Urinary bladder (tissue), 4 donors: ENCODE data around the gene CD151. TPM values are rescaled to one million over a fixed set of nuclear protein-coding genes. Genes with fewer than 3 reads are reported as not detected.

ENCODE experiments used
- DNase-seq: peaks from one replicate; pipeline ENCODE4 v3.0.0-alpha.2; 2015; ENCODE audit errors: extremely low spot score
- H3K27ac ChIP-seq: one replicate; pipeline ENCODE4 v1.5.1; 2013; ENCODE audit warnings: low read depth, mild to moderate bottlenecking, moderate library complexity
- H3K36me3 ChIP-seq: one replicate; pipeline ENCODE4 v1.6.1; 2013; ENCODE audit warnings: mild to moderate bottlenecking, moderate library complexity; ENCODE audit not compliant: insufficient read depth
- H3K4me1 ChIP-seq: one replicate; pipeline ENCODE4 v1.6.1; 2013; ENCODE audit warnings: mild to moderate bottlenecking, moderate library complexity; ENCODE audit not compliant: insufficient read depth
- H3K4me3 ChIP-seq: one replicate; pipeline ENCODE4 v1.5.1; 2013; ENCODE audit warnings: low read depth, low read length
- whole genome bisulfite sequencing: extraction: QIAGEN DNeasy Blood & Tissue Kit; methylation state at CpG from one replicate; pipeline ENCODE4 v1.1.7; 2013; 5-methylcytosine and 5-hydroxymethylcytosine counted together
- polyA plus RNA-seq: library from polyadenylated mRNA; stranded (reverse); fragments of 200-250 nt; gene quantifications from one replicate; pipeline ENCODE4 v1.2.3, GENCODE V29; 2013
- total RNA-seq: library from RNA; depleted of rRNA; stranded (reverse); fragments of >200 nt; gene quantifications from one replicate; pipeline ENCODE4 v1.2.3, GENCODE V29; 2014
- donor health status: healthy with polysubstance abuse.
- donor health status: healthy.

The CD151 gene
- total and polyA plus RNA-seq, 2 donors: 115 to 692 TPM

DNA sequence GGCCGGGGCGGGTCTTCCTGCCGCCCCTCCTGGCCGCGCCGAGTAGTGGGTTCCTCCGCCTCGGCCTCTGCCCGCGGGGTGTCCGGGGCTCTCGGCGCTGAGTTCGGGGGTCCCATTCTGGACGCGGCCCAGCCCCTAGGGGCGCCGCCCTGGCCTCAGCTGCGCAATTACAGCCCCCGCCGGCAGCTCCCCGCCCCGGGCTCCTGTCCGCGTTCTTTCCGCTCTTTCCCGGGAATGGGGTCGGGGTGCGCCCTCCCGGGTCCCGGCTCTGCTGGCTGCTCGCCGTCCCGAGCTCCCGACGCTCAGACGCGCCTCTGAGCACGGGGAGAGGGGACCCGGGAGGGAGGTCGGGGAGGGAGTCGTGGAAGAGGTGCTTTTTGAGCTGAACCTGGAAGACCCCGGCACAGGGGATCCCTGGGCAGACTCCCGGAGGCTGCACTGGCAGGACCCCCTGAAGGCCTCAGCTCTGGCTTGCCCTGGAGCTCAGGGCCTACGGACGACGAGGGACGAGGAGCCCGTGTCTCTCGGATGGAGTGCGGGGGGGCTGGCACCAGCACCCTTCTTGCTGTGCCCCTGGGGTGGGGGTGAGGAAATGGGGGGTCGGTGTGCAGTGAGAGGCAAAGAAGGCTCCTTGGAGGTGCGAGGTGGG, 10.5 kb downstream of the CD151 start:
- peak overlapping the region; percentile 89 for H3K4me3 ChIP-seq
- DNase-seq: no peak
- no peaks in the 10 kb centered on the region for H3K36me3 ChIP-seq
- H3K4me1 ChIP-seq: no peaks in the 10 kb centered on the region
- WGBS: under 1% methylated on average over 53 of the region's 53 CpGs
- H3K27ac ChIP-seq: peak overlapping the region; percentile 81

DNA sequence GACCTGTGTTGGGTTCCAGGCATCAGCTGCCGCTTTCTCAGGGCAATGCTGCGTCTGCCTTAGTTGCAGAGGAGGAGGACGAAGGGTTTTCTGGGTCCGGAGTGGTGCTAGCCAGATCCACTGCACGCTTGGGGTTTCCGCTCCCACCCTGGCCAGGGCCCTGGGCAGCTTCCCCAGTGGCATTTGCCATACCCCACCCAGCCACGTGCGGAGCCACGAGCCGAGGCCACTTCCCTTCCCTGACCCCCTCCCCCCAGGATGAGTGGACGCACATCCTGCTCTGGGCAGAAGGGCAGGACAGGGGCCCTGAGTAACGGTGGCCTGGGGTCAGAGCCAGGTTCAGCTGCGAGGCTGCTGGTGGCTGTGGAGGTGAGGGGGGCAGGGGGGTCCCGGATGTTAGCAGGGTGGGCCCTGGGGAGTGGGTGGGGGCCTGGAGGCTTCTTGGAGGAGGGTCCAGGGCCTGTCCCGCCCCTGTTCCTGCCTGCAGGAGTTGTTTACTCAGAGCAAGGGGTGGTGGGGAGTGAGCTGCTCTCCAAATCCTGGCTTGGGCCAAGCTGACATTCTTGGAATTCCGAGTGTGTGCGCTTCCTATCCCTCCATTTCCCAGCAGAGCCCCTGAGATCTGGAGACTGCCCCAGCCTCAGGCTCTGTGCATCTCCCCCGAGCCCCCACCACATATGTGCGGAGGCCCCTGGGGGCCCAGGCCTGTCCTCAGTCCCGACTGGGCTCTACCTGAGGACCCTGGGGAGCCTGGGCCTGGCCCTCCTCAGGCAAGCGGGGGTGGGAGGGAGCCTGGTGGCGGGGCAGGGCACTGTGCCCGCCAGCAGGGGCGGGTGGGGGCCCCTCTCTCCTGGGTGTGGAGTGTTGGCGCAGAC, 11.3 kb downstream of the CD151 start:
- no peak for DNase-seq
- no peaks in the 10 kb centered on the region for H3K4me1 ChIP-seq
- H3K27ac ChIP-seq: peak overlapping the region; percentile 81
- peak overlapping the region; percentile 89 for H3K4me3 ChIP-seq
- WGBS: 3% methylated on average over 25 of the region's 25 CpGs
- H3K36me3 ChIP-seq: no peaks in the 10 kb centered on the region

DNA sequence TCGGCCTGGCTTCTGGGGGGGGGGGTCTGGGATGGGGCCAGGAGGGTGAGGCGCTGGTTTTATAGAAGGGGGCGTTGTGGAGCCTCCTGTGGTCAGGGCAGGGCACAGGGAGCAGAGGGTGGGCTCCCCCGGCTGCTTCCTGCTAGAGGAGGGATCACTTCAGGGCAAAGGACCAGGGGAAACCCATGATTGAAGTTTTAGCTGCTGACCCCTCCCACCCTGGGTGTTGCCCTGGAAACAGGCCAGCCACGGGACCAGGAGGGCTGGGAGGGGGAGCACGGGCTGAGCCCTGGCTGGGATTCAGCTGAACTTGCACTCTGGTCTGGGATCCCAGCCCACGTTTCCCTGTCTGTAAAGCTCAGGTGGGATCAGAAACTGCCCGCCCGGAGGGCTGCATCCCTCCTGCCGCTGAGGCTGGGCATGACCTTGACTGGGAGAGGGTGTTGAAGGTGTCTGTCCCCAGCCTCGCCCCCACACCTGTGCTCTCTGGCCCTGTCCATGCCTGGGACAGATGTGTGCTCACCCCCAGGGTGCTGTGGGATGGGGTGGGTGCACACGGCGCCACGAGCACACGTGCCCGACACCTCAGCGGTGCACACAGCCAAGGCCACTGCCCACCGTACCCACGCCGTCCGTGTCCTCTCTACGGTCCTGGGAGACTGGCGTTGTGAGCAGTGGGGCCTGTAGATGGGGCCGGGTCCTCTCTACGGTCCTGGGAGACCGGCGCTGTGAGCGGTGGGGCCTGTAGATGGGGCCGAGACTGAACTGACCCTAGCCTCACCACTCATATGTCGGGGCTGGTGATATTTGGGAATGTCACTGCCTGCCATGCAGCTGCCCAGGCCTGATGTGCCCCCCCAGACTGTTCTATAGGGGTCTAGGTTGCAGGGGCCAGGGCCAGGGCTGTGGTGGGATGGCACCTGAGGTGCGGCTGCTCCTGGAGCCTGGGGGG, 12.2 kb downstream of the CD151 start:
- no peaks in the 10 kb centered on the region for H3K4me1 ChIP-seq
- H3K4me3 ChIP-seq: peak overlapping the region; percentile 89
- DNase-seq: peak; percentile 78
- H3K27ac ChIP-seq: peak overlapping the region; percentile 81
- WGBS: 24% methylated on average over 31 of the region's 31 CpGs
- no peaks in the 10 kb centered on the region for H3K36me3 ChIP-seq

DNA sequence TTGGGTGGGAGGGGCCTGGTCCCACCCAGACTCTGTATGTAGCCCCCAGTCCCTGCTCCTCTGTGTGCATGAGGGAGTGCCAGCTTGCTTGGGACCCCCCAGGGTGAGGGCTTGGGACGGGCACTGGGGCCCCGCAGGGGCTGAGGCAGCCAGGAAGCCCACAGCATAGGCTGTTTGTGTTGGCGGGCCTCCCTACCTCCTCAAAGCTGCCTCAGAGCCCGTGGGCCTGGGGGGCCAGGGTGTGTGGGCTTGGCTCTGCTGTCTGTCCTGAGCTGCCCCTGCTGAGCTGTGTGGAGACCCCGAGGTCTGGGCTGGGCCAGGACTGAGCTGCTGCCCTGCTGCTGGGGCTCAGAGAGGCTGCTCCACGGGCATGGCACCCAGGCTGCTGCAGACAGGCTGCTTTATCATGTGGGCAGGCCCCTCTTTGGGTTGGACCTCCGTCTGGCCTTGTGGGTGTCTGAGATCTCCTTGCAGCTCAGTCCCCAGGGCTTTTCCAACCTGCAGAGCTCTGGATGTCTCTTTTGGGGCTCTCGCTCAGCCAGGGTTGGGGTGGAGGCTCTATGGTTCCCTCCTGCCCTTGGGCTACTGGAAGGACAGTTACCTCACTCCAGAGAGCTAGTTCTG, 13.2 kb downstream of the CD151 start:
- DNase-seq: no peak
- H3K27ac ChIP-seq: no peak overlapping the region
- WGBS: 60% methylated on average over 8 of the region's 8 CpGs
- H3K4me1 ChIP-seq: no peaks in the 10 kb centered on the region
- H3K36me3 ChIP-seq: no peaks in the 10 kb centered on the region
- H3K4me3 ChIP-seq: no peak overlapping the region

DNA sequence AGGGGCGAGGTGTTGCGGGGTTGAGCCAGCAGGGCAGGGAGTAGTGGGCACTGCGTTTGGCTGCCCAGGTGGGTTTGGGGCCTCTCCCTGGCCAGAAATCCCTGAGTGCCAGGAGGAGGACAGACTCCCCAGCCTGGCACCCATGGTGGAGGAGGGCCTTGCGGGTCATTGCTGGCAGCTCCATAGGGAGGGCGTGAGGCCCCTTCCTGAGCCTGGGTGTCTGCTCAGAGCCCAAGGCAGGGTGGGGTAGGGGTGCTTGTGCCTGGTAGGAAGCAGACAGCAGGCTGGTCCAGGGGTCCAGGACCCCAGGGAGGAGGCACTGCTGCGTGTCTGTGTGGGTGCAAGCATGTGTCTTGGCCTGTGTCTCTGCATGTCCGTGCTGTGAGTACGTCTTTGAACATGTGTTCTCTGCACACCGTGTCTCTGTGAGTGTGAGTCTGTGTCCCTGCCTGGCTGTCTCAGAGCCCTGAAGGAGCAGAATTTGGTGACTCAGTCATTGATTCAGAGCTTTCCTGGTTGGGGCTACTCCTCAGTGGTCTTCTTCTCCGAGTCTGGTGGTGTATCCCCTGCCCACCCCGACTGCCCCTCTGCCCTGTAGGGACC, 13.8 kb downstream of the CD151 start:
- 74% methylated on average over 11 of the region's 11 CpGs for WGBS
- Histone ChIP-seq H3K4me3 (no peak overlapping the region), H3K27ac (no peak overlapping the region), H3K4me1 (no peaks in the 10 kb centered on the region), H3K36me3 (no peaks in the 10 kb centered on the region)
- no peak for DNase-seq

DNA sequence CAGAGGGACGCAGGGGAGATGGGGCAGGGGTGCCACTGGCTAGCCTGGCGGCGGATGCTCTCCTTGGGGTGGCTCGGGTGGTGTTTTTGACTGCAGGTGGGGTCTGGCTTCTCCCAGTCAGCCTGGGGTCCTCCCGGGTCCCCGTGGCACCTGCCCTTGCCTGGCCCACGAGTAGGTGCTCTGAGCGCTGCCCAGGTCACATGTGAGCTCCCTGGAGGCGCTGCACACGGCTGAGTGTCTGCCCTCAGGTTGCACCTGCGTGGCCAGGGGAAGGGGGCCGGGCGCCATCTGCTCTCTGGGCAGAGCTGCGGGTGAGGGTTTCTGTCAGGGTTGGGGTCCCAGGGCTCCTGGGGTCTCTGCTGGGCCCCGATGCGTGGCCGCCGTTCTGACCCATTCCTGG, 15.1 kb downstream of the CD151 start:
- H3K27ac ChIP-seq: no peak overlapping the region

DNA sequence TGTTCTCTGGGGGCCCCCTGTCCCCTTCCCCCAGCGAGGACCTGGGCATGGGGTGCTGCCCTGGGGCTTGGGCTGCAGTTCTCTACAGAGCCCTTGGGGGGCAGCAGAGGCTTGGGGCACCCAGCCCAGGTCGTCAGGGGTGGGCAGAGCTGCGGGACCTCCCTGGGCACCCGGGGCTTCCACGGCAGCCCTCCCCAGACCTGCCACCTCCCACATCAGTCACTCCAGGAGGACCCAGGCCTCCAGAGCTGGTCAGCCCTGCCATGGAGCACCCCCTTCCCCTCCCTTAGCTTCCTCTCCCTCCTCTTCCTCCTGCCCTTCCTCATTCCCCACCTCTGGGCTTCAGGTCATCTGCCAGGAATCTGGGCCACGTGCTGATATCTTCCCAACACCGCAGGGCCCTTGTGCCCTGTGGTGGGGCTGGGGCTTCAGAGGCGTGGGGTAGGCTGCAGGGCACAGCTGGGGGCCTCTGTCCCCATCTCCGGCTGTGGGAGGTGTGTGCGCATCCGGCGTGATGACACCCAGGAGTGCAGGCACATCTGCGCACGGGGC, 15.7 kb downstream of the CD151 start:
- no peaks in the 10 kb centered on the region for H3K36me3 ChIP-seq
- no peak overlapping the region for H3K27ac ChIP-seq
- peak overlapping the region; percentile 3 for H3K4me3 ChIP-seq
- WGBS: 37% methylated on average over 14 of the region's 14 CpGs
- H3K4me1 ChIP-seq: no peaks in the 10 kb centered on the region
- DNase-seq: no peak

More for the DNA sequence above, 15.1 kb downstream of the CD151 start:
- 89% methylated on average over 18 of the region's 18 CpGs for WGBS
- H3K4me1 ChIP-seq: no peaks in the 10 kb centered on the region
- no peak for DNase-seq
- no peak overlapping the region for H3K4me3 ChIP-seq
- H3K36me3 ChIP-seq: no peaks in the 10 kb centered on the region

DNA sequence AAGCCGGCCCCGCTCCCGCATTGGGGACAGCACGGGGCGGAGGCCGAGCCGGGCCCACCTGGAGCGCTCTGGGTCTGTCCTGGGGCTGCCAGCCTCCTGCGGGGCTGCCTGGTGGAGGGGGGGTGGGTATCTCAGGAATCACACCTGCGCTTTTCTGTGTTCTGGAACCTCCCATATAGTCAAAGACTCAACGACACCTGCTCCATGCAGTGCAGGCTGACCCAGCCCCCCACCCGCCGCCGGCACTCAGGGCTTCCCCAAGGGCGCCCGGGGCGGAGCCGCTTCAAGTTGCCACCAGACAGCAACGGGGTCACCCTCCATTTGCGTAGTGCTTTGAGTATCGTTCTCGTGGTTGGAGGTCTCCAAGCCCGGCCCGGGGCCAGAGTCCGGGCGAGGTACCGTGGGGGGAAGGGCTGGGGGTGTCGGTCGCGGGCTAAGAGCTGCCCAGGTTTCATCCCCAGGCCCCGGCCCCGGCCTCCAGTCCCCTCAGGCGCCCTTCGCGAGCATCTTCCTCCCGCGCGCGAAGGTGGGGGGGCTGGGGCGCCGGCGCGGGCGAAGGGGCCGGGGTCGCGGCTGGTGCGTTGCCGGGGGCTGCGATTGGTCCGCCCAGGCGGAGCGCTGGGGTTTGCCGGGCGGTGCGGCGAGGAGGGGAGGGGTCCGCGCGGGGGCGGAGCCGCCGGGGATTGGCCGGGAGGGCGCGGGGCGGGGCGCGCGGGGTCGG, 16.5 kb downstream of the CD151 start:
- H3K36me3 ChIP-seq: no peaks in the 10 kb centered on the region
- WGBS: 4% methylated on average over 71 of the region's 71 CpGs
- no peak for DNase-seq
- peak overlapping the region; percentile 48 for H3K4me3 ChIP-seq
- no peak overlapping the region for H3K27ac ChIP-seq
- no peaks in the 10 kb centered on the region for H3K4me1 ChIP-seq

DNA sequence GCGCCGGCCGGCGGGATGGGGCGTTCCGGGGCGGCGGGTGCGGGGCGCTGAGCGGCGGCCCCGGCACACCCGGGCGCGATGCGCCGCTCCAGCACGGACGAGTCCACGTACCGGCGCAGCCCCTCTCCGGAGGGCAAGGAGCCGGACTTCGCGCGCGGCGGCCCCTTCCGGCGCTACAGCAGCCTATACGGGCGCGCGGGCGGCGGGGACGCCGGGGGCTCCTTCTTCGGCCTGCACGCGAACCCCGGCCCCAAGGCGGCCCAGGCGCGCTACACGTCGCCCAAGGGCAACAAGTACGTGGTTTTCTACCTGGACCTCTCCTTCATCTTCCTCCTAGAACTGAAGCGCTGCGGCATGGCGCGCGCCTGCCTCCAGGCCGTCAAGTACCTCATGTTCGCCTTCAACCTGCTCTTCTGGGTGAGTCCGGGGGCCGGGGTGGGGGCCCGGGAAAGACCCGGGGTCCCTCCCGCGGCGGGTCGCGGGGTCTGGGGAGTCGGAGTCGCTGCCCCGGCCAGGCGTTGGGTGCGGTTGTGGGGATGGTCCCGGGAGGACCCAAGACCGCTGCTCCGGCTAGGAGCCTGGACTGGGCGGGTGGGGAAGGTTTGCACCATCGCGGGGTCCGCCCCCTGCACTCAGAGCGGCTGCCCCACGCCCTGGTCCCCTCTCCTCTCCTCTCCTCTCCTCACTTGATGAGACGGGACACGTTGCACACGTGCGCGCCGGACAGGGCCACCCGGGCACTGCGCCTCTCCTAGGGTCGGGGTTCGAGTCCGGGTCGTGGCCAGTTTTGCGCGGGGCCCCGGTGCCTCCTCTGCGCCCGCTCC, 17.4 kb downstream of the CD151 start:
- Histone ChIP-seq H3K4me1 (no peaks in the 10 kb centered on the region), H3K27ac (no peak overlapping the region), H3K36me3 (no peaks in the 10 kb centered on the region), H3K4me3 (peak overlapping the region; percentile 48)
- no peak for DNase-seq
- 19% methylated on average over 97 of the region's 97 CpGs for WGBS

DNA sequence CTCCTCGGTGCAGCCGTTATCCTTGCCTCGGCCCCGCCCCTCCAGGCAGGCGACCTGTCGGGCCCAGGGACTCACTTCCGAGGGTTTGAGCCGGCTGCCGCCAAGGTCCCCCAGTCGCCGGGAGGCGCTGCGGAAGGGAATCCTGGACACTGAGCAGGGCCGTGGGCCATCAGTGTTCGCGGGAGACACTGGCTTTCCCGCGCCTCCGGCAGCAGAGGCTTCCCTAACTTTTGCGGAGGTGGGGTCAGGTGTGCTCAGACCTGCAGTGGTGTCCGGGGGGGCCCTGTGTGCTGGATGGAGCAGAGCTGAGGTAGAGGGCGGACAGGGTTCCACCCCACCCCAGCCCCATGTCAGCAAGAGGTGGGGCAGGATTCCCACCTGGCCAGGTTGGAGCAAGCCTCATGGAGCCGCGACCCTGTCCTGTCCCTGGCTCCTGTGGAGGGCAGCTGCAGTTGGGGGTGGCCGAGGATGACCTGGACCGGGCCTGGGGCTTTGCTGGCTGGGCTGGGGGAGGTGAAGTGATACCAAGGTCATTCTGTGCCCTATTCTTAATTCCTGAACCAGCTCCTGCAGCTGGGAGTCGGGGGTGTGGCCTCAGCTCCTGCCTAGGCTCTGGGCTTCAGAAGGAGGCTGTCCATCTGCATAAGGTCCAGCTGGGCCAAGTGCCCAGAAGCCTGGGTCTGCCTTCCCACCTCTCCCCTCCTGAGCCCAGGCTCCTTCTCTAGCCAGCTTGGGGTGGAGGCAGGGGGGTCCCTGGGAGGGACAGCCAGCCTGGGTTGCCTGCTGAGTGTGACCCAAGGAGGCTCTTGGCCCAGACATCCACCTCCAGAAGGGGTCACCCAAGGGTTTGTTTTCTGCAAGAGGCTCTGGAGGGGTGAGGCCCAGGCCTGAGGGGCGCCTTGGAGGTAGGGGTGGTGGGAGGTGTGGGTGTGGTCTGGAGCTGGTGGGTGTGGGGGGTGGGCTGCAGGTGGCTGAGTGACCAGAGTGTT, 18.3 kb downstream of the CD151 start:
- WGBS: 59% methylated on average over 28 of the region's 28 CpGs
- Histone ChIP-seq H3K4me3 (no peak overlapping the region), H3K36me3 (no peaks in the 10 kb centered on the region), H3K27ac (no peak overlapping the region), H3K4me1 (no peaks in the 10 kb centered on the region)
- no peak for DNase-seq

DNA sequence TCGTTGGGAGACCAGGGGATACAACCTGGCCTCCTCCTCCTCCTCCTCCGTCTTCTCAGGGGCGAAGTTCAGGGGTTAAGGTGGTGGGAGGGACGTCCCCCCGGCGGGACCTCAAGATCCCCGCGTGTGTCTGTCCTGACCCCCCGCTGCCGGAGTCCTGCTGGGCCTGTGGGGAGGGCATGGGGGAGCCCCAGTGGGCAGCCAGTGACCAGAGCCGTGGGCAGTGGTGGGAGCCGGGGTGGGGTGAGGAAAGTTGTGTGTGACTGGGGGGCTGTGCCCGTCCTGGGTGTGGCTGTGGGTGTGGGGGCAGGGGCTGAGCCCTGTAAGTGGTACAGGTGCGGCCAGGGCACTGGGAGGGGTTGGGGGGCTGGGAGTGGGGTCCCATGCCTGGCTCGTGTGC, 20.0 kb downstream of the CD151 start:
- WGBS: 79% methylated on average over 15 of the region's 15 CpGs
- no peaks in the 10 kb centered on the region for H3K36me3 ChIP-seq
- DNase-seq: no peak
- no peak overlapping the region for H3K27ac ChIP-seq
- H3K4me3 ChIP-seq: no peak overlapping the region
- no peaks in the 10 kb centered on the region for H3K4me1 ChIP-seq
